GM19025 (cell line): Measurements from ENCODE around the gene MNT.

Source experiments
- ATAC-seq: cut with Tn5 transposase; IDR thresholded peaks from one replicate; pipeline ENCODE4 v1.9.1; 2021; ENCODE audit warnings: mild to moderate bottlenecking, low read depth, moderate library complexity; ENCODE audit not compliant: unreplicated experiment

The MNT gene

GRCh38 chr17:2366747-2367494 is 33.9 kb downstream of the MNT start:
- no peak for ATAC-seq

- no peak for ATAC-seq
These were observed 35.7 kb downstream of the MNT start for GRCh38 chr17:2365132-2365531.

DNA sequence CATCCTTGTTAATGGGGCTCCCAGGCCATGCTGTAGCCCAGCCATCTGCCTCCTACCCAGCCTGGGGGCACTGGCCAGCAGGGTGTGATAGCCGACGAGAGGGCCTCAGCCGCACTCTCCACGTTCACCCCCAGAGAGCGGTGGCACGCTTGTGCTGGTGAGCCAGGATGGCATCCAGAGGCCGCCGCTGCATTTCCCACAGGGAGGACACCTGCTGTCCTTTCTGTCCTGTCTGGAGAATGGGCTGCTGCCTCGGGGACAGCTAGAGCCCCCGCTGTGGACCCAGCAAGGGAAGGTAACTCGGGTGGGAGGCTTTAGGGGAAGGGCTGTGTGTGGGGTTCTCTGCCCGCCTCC is 36.1 kb downstream of the MNT start:
- no peak for ATAC-seq

- no peak for ATAC-seq
These were observed 36.8 kb downstream of the MNT start for GRCh38 chr17:2363851-2364762.

GRCh38 chr17:2363318-2363717 is 37.5 kb downstream of the MNT start:
- ATAC-seq = no peak

DNA sequence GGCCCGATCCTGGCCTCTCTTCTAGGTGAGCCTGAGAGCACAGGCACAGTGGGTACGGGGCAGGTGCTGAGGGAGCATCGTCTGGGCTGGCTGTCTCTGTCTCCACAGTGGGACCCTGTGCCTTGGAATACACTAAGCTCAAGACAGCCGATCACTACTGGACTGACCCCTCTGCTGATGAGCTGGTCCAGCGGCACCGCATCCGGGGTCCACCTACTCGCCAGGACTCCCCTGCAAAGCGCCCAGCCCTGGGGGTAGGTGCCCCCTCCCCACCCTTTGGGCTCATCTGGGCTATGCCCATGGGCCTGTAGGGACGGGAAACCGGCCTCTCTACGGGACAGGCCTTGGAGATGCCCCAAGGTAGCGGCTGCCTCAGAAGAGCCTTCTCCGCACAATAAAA is 38.0 kb downstream of the MNT start:
- ATAC-seq = no peak

DNA sequence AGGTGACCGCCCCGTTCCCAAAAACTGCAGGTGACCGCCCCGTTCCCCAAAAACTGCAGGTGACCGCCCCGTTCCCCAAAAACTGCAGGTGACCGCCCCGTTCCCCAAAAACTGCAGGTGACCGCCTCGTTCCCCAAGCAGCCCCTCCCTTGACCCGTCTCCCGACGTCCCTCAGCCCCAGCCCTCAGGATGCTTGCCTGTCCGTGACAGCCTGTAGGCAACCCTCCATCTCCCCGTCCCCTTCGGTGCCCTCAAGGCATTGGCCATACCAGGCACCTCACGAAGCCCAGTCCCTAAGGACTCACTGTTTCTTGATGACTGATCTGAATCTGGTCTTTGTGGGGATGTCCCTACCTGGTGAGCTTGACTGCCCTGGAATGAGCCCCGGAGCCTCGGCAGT is 38.4 kb downstream of the MNT start:
- ATAC-seq = no peak

DNA sequence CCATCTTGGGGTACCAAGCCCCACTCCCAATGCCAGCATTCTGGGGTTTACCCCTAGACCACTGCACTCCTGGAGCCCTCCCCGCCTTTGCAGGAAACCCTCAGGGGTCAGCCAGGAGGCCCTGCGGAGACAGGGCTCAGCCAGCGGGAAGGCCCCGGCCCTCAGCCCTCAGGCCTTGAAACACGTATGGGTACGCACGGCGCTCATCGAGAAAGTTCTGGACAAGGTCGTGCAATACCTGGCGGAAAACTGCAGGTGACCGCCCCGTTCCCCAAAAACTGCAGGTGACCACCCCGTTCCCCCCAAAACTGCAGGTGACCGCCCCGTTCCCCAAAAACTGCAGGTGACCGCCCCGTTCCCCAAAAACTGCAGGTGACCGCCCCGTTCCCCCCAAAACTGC is 38.8 kb downstream of the MNT start:
- no peak for ATAC-seq

GRCh38 chr17:2361010-2361760 is 39.7 kb downstream of the MNT start:
- no peak for ATAC-seq

DNA sequence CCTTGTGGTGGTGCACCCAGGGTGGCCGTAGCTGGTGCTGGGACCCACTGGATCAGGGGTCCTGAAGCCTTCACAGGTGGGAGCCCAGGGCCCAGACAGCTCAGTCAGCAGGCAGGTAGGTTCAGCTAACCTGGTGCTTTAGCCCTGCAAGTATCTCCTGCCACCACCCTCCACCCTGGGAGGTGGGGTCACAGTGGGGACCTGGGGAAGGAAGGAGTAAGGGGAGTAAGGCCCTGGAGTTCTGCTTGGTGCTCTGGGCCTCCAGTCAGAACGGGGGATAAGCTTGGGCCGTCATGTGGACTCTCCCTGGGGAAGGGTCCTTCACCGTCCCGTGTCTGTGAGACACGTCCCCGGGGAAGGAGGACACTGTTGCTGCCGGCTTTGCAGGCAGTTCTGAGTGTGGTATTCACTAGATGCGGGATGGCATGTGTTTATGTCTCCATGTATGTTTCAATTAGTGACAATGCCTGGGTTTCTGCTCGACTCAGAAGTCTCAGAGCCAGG is 42.9 kb downstream of the MNT start:
- ATAC-seq = no peak

- ATAC-seq = no peak
These were observed 43.6 kb downstream of the MNT start for GRCh38 chr17:2357237-2357636.

DNA sequence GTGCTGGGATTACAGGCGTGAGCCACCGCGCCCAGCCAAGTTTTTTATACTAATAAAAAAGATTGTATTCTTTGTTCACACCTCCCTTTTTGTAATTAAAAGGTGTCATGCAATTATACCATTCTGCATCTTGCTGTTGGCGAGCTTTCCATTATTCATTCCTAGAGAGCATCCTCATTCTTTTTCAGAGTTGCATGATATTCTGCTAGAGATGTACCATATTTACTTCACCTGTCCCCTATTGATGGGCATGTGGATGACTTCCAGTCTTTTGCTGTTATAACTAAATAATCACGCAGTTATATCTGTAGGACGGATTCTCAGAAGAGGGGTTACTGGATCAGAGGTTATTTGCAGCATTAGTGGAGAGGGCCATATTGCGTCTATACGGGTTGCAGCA is 46.5 kb downstream of the MNT start:
- ATAC-seq = no peak

DNA sequence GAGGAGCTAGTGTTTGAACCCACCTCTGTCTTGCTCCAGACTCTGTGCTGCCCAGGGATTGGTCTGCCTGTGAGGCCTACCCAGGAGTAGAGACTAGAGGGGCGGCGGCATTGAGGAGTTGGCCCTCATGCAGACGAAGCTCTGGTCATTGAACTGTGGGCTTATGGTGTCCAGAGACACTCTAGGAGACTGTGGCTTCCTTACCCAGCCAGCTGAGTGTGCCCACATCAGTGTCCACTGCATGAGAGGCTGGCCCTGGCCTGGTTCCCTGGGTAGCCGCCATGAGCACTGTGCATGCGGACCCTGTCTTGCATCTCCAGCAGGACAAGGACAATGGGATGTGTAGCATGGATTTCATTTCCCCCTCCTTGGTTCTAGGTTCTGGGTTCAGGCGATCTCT is 49.6 kb downstream of the MNT start:
- no peak for ATAC-seq

DNA sequence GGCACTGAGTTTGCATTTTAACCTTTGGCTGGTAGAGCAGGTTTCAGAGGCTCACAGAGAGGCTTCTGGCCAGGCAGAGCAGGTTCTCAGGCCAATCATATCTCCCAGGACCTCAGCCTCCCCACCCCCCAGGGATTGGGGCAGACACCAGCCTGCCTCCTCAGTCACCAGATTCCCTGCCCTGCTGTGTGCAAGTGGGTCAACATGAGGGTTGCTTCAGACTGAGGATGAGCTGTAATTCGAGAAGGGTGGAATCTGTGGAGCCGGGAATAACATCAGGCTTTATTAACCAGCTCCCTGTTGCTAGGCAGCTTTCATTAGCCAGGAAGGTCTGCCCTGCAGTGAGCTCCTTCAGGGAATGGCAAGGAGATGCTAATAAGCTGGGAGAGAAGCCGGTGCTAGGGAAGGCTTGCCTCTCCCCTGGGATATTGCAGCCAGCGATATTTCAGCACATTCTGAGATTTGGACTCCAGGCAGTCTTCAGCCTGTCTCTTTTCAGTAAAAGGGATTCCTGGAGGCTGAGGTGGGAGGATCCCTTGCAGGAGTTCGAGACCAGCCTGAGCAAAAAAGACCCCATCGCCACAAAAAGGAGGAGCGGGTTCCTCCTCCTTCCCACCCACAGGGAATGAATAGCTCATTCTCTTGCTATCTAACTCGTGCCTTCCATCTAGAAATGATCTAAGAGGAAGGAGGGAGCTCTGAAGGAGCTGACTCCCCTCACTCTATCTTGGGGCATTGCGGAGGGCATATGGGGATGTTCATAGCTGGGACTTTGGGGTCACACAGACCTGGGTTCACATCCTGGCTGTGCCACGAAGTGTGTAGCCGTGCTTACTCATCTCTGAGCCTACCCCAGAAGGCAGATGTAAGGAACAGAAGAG is 52.8 kb downstream of the MNT start:
- no peak for ATAC-seq

DNA sequence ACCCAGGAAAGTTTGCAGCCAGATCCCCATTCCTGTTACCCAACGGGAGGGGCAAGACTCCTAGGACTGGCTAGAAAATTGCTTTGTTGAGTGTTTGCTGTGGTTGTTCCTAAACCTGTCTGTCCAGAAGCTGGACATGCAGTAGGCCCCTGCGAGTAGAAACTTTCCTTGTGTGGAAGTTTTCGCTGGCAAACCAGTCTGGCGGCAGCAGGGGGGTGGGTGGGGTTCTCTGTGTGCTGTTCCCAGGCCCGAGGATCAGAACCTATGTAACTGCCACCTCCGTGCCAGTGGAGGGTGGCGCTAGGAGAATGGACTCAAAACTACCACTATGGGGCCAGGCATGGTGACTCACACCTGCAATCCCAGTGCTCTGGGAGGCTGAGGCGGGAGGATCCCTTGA is 54.4 kb downstream of the MNT start:
- ATAC-seq = no peak

- ATAC-seq = no peak
These were observed 56.3 kb downstream of the MNT start for GRCh38 chr17:2344528-2344927.

GRCh38 chr17:2343421-2343820 is 57.4 kb downstream of the MNT start:
- ATAC-seq = no peak

DNA sequence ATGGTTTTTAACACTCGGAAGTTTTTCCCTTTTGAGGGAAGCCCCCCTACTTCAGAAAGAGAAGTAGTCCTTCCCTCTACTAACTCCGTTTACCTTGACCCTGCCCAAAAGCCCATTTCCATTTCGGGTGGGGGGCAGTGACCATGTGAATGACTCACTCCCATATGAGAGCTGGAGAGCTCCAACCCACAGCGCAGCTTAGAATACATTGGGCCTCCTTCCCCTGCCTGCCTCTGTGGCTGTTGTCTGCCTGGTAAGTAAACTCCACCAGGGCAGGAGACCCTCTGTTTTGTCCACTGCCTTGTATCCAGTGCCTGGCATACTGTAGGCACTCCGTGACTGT is 62.6 kb downstream of the MNT start:
- no peak for ATAC-seq

- peak; percentile 29 for ATAC-seq
These were observed 63.1 kb downstream of the MNT start for GRCh38 chr17:2337544-2338314.
